Cerebellar cortex (tissue), 1 donor: ENCODE results near the gene PLCZ1.
"Not testable (repeated sequence)": the region's sequence is repeated elsewhere in the genome, so short reads cannot be mapped to it uniquely, and the experiment has no call there.

ENCODE experiments used
- DNase-seq: peaks from one replicate; pipeline ENCODE4 v3.0.0-alpha.2; 2015; ENCODE audit warnings: low spot score

The PLCZ1 gene

DNA sequence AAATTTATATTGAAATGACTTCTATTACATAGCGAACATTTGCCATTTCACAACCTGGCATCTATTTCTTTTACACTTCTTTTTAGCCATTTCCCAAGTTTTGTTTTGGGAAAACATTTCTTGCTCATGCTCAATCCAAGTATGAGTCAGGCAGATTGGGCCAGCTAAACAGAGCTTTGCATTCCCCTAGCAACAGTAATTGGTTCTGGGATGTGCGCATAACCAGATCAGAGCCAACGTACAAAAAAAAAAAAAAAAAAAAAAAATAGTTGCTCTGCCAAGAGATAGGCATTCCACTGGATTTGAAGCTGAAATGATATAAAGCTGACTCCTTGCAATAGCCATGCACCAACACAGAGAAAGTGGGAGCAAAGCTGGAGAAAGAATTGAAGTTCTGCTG is 37.5 kb downstream of the PLCZ1 start:
- DNase-seq = no peak

GRCh38 chr12:18696971-18697602 is 40.7 kb downstream of the PLCZ1 start:
- no peak for DNase-seq

GRCh38 chr12:18693986-18694385 is 43.8 kb downstream of the PLCZ1 start:
- DNase-seq = not testable (repeated sequence)

- DNase-seq = no peak
These were observed 47.2 kb downstream of the PLCZ1 start for GRCh38 chr12:18690653-18691052.

- no peak for DNase-seq
These were observed 48.0 kb downstream of the PLCZ1 start for GRCh38 chr12:18689771-18690170.

DNA sequence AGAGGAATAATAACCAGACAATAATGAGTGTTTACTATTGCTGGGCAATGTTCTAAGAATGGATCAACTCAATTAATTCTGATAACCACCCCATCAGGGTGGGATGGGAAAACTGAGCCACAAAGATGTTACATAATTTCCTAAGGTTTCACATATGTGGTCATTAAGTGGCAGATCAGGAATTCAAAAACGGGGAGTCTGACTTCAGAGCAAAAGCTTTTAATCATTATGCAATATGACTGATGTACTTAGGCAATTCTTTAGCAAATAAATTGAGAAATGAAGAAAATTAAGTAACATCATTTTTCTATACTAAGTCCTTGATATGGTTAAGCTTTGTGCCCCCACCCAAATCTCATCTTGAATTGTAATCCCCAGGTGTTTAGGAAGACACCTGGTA is 53.4 kb downstream of the PLCZ1 start:
- DNase-seq = no peak

DNA sequence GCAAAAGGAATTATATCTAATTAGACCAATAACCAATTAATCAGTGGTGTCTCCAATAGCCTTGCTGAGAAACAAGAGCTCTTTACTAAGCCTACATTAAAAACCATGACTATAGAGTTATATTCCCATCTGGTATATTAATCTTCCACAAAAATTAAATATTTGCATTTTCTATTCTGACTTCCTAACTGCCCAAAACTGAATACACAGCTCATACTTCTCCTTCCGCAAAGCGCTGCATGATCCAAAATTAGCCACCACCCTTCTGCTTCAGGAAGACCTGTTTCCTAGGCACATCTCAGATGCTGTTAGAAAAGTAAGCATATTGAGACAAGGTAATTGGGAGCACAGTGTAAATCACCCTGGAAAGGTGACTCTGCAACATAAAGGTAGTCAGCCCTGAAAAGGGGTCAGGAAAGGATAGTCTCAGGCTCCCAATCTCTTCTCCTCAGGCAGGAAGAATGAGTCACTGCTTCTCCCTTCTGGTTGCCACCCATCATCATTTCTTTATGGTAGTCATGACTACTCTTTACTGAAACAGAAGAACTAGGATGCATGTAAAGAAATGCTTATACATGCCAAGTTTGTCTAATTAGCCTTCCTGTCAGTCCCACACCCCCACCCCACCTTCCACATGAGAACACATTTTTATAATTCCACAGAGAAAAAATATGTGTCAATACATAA is 54.3 kb downstream of the PLCZ1 start:
- DNase-seq = no peak

GRCh38 chr12:18681818-18682217 is 56.0 kb downstream of the PLCZ1 start:
- no peak for DNase-seq

- DNase-seq = no peak
These were observed 60.7 kb downstream of the PLCZ1 start for GRCh38 chr12:18676996-18677588.

DNA sequence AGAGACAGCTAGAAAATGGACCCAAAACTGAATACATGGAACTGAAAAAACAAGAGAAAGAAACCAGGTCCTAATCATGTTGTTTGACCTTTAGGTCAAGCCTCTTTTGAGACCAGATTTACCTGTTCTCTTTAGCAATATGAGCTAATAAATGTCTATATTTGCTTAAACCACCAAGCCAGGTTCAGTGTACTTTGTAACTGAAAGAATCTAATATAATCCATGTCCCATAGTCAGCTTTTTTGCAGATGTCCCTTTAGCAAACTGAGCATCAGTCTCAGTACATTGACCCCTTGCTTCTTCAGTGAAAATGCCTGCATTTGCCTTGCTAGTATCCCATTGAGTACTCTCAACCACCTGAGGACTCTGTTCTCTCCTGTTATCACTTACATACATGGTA is 61.7 kb downstream of the PLCZ1 start:
- no peak for DNase-seq

- no peak for DNase-seq
These were observed 79.0 kb downstream of the PLCZ1 start for GRCh38 chr12:18658829-18659228.

GRCh38 chr12:18658179-18658578 is 79.6 kb downstream of the PLCZ1 start:
- DNase-seq = no peak

- no peak for DNase-seq
These were observed 82.5 kb downstream of the PLCZ1 start for GRCh38 chr12:18655351-18655750.

- no peak for DNase-seq
These were observed 84.3 kb downstream of the PLCZ1 start for GRCh38 chr12:18653465-18653864.

DNA sequence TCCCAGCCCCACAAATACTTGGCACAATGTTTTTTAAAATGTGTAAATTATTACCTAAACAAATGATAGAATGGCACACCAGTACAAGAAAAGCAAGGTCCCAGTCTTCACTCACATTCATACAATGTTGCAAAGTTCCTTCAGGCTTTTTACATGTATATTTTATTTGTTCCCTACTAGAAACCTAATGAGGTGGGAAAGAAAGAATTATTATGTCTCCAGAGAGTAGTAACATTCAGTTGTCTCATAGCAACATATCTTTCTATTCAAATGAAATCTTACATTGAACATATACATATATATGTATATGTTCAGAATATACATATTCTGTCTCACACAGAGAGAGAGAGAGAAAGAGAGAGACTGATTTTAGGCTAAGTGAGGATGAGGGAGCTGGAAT is 85.2 kb downstream of the PLCZ1 start:
- no peak for DNase-seq

GRCh38 chr12:18651525-18651924 is 86.3 kb downstream of the PLCZ1 start:
- DNase-seq = no peak

- DNase-seq = no peak
These were observed 91.4 kb downstream of the PLCZ1 start for GRCh38 chr12:18646286-18646890.

GRCh38 chr12:18644564-18644963 is 93.2 kb downstream of the PLCZ1 start:
- DNase-seq = no peak

DNA sequence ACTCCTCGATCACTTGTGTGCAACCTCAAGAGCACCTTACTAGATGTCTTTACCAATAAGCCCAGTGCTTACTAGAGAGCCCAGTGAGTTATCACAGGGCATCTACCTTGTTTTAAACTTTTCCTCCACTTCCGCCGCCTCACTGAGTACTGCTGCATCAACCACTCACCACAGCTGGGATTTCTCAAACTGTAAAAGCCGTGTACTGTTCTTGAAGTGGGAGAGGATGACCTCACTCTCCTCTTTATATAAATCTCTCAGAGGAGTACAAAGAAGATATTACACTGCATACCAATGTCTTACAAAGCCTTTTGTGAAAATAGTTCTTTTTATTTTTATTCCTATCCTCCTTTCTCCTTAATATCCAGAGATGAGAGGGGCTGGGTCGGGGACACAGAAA is 94.1 kb downstream of the PLCZ1 start:
- DNase-seq = no peak

- no peak for DNase-seq
These were observed 97.4 kb downstream of the PLCZ1 start for GRCh38 chr12:18640321-18640955.

DNA sequence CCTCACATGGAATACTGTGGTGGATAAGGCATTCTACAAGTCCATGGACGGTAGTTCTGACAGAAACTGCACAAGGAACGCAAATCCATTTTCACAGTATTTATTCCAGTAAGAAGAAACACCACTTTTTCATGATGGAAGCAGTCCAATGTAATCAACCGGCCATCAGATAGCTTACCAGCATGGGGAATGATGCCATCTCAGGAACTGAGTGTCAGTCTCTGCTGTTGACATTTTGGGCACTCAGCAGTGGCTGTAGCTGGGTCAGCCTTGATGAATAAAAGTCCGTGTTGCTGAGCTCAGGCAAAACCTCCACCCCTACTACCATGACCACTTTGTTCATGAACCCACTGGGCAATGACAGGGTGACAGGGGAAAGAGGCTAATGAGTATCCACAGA is 103.4 kb downstream of the PLCZ1 start:
- DNase-seq = no peak
